Astrocyte (in vitro differentiated cells and primary cell): Measurements from ENCODE around the gene PFDN6. TPM values are rescaled to one million over a fixed set of nuclear protein-coding genes. Genes with fewer than 3 reads are reported as not detected.
A peak's percentile ranks its signal among the peaks of the same experiment; 100 is the strongest.

Experiments used
- DNase-seq: peaks from one replicate; pipeline ENCODE4 v3.0.0-alpha.2; 2010; ENCODE audit warnings: low read depth
- FAIRE-seq: peaks from 2 replicates; lab custom pipeline; 2011; peaks lifted over from hg19 to GRCh38; lab: Jason Lieb, UNC
- H2AFZ ChIP-seq: 2 replicates; pipeline ENCODE4 v1.6.0; 2012; ENCODE audit warnings: low read depth, low read length, inconsistent platforms
- H3K27ac ChIP-seq: 2 replicates; pipeline ENCODE4 v1.5.1; 2011; ENCODE audit warnings: low read depth, low read length, inconsistent platforms
- H3K27me3 ChIP-seq: 2 replicates; pipeline ENCODE4 v1.6.0; 2011; ENCODE audit warnings: low read length, inconsistent platforms; ENCODE audit not compliant: insufficient read depth
- H3K36me3 ChIP-seq: 2 replicates; pipeline ENCODE4 v1.5.1; 2011; ENCODE audit warnings: low read length, inconsistent platforms; ENCODE audit not compliant: insufficient read depth
- H3K4me1 ChIP-seq: 2 replicates; pipeline ENCODE4 v1.5.1; 2011; ENCODE audit warnings: low read length, inconsistent platforms; ENCODE audit not compliant: insufficient read depth
- H3K4me2 ChIP-seq: 2 replicates; pipeline ENCODE4 v1.6.0; 2012; ENCODE audit warnings: low read length, inconsistent platforms
- H3K4me3 ChIP-seq: 2 replicates; pipeline ENCODE4 v1.5.1; 2011; ENCODE audit warnings: low read depth, mild to moderate bottlenecking, low read length, inconsistent platforms; ENCODE audit not compliant: insufficient read depth
- H3K79me2 ChIP-seq: 2 replicates; pipeline ENCODE4 v1.6.0; 2012; ENCODE audit warnings: mild to moderate bottlenecking, low read length, inconsistent platforms; ENCODE audit not compliant: insufficient read depth
- H3K9ac ChIP-seq: 2 replicates; pipeline ENCODE4 v1.6.0; 2012; ENCODE audit warnings: mild to moderate bottlenecking, low read length, inconsistent platforms
- H3K9me3 ChIP-seq: 2 replicates; pipeline ENCODE4 v1.5.1; 2012; ENCODE audit warnings: low read depth, mild to moderate bottlenecking, low read length, inconsistent platforms; ENCODE audit not compliant: insufficient read depth
- H4K20me1 ChIP-seq: 2 replicates; pipeline ENCODE4 v1.6.0; 2012; ENCODE audit warnings: low read length, inconsistent platforms; ENCODE audit not compliant: insufficient read depth
- H3K27ac Mint-ChIP-seq: one replicate; pipeline ENCODE4 v1.8.0; 2021; ENCODE audit warnings: mild to moderate bottlenecking, mixed read lengths; ENCODE audit not compliant: unreplicated experiment
- H3K27me3 Mint-ChIP-seq: one replicate; pipeline ENCODE4 v1.8.0; 2021; ENCODE audit warnings: low read depth, mixed read lengths; ENCODE audit not compliant: unreplicated experiment
- H3K36me3 Mint-ChIP-seq: one replicate; pipeline ENCODE4 v1.8.0; 2021; ENCODE audit warnings: low read depth, mixed read lengths; ENCODE audit not compliant: unreplicated experiment
- H3K4me1 Mint-ChIP-seq: one replicate; pipeline ENCODE4 v1.8.0; 2021; ENCODE audit warnings: low read depth, mixed read lengths; ENCODE audit not compliant: unreplicated experiment
- H3K4me3 Mint-ChIP-seq: one replicate; pipeline ENCODE4 v1.8.0; 2021; ENCODE audit warnings: mild to moderate bottlenecking, moderate library complexity, mixed read lengths; ENCODE audit not compliant: unreplicated experiment
- H3K9me3 Mint-ChIP-seq: one replicate; pipeline ENCODE4 v1.8.0; 2021; ENCODE audit warnings: mild to moderate bottlenecking, mixed read lengths; ENCODE audit not compliant: unreplicated experiment
- EZH2 ChIP-seq: IDR thresholded peaks from 2 replicates; pipeline ENCODE4 v1.6.1; 2012; ENCODE audit warnings: mild to moderate bottlenecking, low read length, inconsistent platforms; ENCODE audit not compliant: insufficient read depth
- total RNA-seq: library from RNA; stranded (reverse); gene quantifications from 2 replicates; pipeline ENCODE4 v1.2.1, GENCODE V29; 2021
- TF ChIP-seq, protein P1 (sequence below): IDR thresholded peaks from 2 replicates; pipeline ENCODE4 v1.5.1; 2011; ENCODE audit warnings: low read depth, mild to moderate bottlenecking, inconsistent platforms, low read length, moderate library complexity; ENCODE audit not compliant: insufficient read depth

Gene PFDN6
- total RNA-seq, 1 donor from 2014 or later, result 56.7 TPM

DNA sequence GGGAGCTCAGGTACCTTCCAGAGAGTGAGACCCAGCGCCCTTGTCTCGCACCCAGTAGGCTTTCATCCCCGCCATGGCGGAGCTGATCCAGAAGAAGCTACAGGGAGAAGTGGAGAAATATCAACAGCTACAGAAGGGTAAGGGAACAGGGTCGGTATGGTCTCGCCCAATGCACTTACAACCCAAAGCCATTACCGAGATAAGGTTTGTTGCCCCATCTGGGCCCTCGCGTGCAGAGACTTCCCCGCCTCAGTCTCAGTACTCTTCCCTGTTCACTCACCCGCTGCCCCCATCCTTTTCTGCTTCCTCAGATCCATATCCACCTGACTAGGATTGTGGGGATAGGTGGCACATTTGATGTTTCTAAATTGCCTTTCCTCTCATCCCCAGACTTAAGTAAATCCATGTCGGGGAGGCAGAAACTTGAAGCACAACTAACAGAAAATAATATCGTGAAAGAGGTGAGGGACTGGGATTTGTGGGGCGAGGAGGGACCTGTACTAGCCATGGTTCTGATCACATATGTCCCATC lies 449 bp downstream of the PFDN6 start:
- no peaks in the 10 kb centered on the region for H3K27me3 ChIP-seq
- H3K9me3 Mint-ChIP-seq, result peaks cover 2% of the 10 kb centered on the region
- DNase-seq, result no peak
- peak overlapping the region; percentile 89 for H3K27ac Mint-ChIP-seq
- H3K36me3 ChIP-seq, result peaks cover 25% of the 10 kb centered on the region
- peak overlapping the region; percentile 55 for H3K27ac ChIP-seq
- peaks cover 9% of the 10 kb centered on the region for H3K36me3 Mint-ChIP-seq
- peaks cover 59% of the 10 kb centered on the region for H3K79me2 ChIP-seq
- H3K4me1 ChIP-seq, result peaks cover 14% of the 10 kb centered on the region
- peaks cover 13% of the 10 kb centered on the region for H4K20me1 ChIP-seq
- peak overlapping the region; percentile 86 for H2AFZ ChIP-seq
- FAIRE-seq, result no peak
- peak overlapping the region; percentile 90 for H3K4me2 ChIP-seq
- H3K4me1 Mint-ChIP-seq, result peaks cover 22% of the 10 kb centered on the region
- H3K9ac ChIP-seq, result peak overlapping the region; percentile 90
- peak overlapping the region; percentile 96 for H3K4me3 ChIP-seq
- H3K4me3 Mint-ChIP-seq, result peak overlapping the region; percentile 99
- no peaks in the 10 kb centered on the region for H3K27me3 Mint-ChIP-seq
- no peaks in the 10 kb centered on the region for H3K9me3 ChIP-seq
- no peak for TF ChIP-seq EZH2
- TF ChIP-seq, protein P1, sequence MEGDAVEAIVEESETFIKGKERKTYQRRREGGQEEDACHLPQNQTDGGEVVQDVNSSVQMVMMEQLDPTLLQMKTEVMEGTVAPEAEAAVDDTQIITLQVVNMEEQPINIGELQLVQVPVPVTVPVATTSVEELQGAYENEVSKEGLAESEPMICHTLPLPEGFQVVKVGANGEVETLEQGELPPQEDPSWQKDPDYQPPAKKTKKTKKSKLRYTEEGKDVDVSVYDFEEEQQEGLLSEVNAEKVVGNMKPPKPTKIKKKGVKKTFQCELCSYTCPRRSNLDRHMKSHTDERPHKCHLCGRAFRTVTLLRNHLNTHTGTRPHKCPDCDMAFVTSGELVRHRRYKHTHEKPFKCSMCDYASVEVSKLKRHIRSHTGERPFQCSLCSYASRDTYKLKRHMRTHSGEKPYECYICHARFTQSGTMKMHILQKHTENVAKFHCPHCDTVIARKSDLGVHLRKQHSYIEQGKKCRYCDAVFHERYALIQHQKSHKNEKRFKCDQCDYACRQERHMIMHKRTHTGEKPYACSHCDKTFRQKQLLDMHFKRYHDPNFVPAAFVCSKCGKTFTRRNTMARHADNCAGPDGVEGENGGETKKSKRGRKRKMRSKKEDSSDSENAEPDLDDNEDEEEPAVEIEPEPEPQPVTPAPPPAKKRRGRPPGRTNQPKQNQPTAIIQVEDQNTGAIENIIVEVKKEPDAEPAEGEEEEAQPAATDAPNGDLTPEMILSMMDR, result no peak

DNA sequence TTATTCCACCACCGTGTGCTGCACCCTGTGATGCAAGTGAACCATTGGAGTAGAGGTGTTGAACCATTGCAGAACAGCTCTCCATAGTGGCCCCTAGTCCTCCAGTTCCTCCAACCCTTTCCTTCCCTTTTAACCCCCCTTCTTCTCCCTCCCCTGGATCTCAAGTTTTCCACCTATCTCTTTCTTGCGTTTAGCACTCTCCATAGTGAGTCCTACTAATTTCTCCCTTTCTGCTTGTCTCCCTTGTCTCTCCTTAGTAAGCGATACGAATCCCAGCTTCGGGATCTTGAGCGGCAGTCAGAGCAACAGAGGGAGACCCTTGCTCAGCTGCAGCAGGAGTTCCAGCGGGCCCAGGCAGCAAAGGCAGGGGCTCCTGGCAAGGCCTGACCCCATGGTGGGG lies 1.1 kb downstream of the PFDN6 start:
- peaks cover 56% of the 10 kb centered on the region for H3K79me2 ChIP-seq
- TF ChIP-seq, protein P1, result no peak
- TF ChIP-seq EZH2, result no peak

DNA sequence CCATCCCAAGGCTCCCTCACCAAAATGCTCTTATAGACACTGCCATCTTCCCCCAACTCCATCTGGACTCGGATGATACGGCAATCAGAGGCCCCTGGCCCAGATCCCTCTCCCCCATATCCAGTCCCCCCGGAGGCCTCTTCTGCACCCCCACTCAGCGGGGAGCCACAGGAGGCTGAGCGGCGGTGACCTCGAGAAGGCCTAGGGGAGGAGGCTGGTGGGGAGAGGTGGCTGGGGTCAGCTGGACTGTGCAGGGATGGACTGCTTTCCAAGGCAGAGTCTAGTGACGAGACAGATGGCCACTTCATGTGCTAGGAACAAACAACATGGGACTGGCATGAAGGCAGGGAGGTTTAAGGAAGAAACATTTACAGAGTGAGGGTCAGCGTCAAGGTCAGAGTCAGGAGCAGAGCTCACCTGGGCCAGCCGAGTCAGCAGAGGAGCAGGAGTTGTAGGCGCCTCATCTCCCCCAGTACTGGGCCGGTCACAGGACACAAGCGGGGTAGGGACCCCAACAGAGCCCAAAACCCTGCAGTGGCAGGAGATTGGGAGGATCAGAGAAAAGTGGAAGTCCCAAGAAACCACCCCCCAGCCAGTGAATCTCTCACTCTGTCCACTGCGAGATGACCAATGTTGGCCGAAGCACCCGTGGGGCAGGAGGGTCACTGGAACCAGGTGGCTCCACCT lies 3.7 kb downstream of the PFDN6 start:
- TF ChIP-seq, protein P1, result no peak
- TF ChIP-seq EZH2, result no peak
- Histone ChIP-seq H3K36me3 (peaks cover 12% of the 10 kb centered on the region), H3K9me3 (no peaks in the 10 kb centered on the region), H3K9ac (no peak overlapping the region), H4K20me1 (peaks cover 8% of the 10 kb centered on the region), H2AFZ (no peak overlapping the region), H3K4me3 (no peak overlapping the region), H3K27ac (no peak overlapping the region), H3K4me1 (peaks cover 18% of the 10 kb centered on the region), H3K4me2 (no peak overlapping the region), H3K79me2 (peaks cover 49% of the 10 kb centered on the region), H3K27me3 (no peaks in the 10 kb centered on the region)
- H3K36me3 Mint-ChIP-seq, result peaks cover 2% of the 10 kb centered on the region
- no peaks in the 10 kb centered on the region for H3K27me3 Mint-ChIP-seq
- FAIRE-seq (no peak), DNase-seq (no peak)
- H3K4me3 Mint-ChIP-seq, result no peak overlapping the region
- no peaks in the 10 kb centered on the region for H3K9me3 Mint-ChIP-seq
- no peak overlapping the region for H3K27ac Mint-ChIP-seq
- H3K4me1 Mint-ChIP-seq, result peaks cover 15% of the 10 kb centered on the region

More for the DNA sequence above, 1.1 kb downstream of the PFDN6 start:
- H3K9me3 Mint-ChIP-seq, result peaks cover 2% of the 10 kb centered on the region
- peak overlapping the region; percentile 90 for H3K4me2 ChIP-seq
- no peaks in the 10 kb centered on the region for H3K9me3 ChIP-seq
- H3K36me3 Mint-ChIP-seq, result peaks cover 9% of the 10 kb centered on the region
- H3K4me3 ChIP-seq, result peak overlapping the region; percentile 96
- H4K20me1 ChIP-seq, result peaks cover 13% of the 10 kb centered on the region
- H3K36me3 ChIP-seq, result peaks cover 24% of the 10 kb centered on the region
- peaks cover 22% of the 10 kb centered on the region for H3K4me1 Mint-ChIP-seq
- H3K27me3 Mint-ChIP-seq, result no peaks in the 10 kb centered on the region
- no peak overlapping the region for H3K27ac Mint-ChIP-seq
- peaks cover 14% of the 10 kb centered on the region for H3K4me1 ChIP-seq
- no peak for FAIRE-seq
- H3K9ac ChIP-seq, result peak overlapping the region; percentile 90
- H3K4me3 Mint-ChIP-seq, result peak overlapping the region; percentile 99
- no peak for DNase-seq
- H3K27me3 ChIP-seq, result no peaks in the 10 kb centered on the region
- H2AFZ ChIP-seq, result no peak overlapping the region
- no peak overlapping the region for H3K27ac ChIP-seq
